Thyroid gland (tissue), 4 donors: ENCODE data around the gene ARMC7.

Experiments
- POLR2A ChIP-seq, 2 donors: fragments of 450-650 bp; IDR thresholded peaks; one replicate each; pipeline ENCODE4 v1.6.1; 2017; ENCODE audit warnings: antibody characterized with exemption in 2 of 2, mild to moderate bottlenecking in 2 of 2, moderate library complexity in 1 of 2
- TF ChIP-seq, protein P1 (sequence below), 6 experiments: fragments of 200-600 bp in 3 of 6; fragments of 450-650 bp in 3 of 6; sonication (generic) in 3 of 6; IDR thresholded peaks; one replicate each; pipeline ENCODE4 v1.5.1; 2016 to 2019; ENCODE audit warnings: antibody characterized with exemption in 6 of 6, mild to moderate bottlenecking in 2 of 6, inconsistent platforms in 1 of 6, moderate library complexity in 1 of 6

DNA sequence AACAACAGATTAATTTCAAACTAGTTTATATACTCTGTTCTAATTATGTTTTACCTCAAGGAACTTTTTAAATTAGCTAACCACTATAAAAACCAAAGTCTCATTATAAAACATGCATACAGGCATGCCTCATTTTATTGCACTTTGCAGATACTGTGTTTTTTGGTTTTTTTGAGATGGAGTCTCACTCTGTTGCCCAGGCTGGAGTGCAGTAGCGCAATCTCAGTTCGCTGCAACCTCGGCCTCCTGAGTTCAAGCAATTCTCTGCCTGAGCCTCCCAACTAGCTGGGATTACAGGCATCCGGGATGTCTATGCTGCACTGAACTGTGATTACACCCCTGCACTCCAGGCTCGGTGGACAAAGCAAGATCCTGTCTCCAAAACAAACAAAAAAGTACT lies 53.3 kb downstream of the ARMC7 start:
- TF ChIP-seq POLR2A (IDR thresholded peaks at IDR 0.05) = no peak
- TF ChIP-seq, protein P1, sequence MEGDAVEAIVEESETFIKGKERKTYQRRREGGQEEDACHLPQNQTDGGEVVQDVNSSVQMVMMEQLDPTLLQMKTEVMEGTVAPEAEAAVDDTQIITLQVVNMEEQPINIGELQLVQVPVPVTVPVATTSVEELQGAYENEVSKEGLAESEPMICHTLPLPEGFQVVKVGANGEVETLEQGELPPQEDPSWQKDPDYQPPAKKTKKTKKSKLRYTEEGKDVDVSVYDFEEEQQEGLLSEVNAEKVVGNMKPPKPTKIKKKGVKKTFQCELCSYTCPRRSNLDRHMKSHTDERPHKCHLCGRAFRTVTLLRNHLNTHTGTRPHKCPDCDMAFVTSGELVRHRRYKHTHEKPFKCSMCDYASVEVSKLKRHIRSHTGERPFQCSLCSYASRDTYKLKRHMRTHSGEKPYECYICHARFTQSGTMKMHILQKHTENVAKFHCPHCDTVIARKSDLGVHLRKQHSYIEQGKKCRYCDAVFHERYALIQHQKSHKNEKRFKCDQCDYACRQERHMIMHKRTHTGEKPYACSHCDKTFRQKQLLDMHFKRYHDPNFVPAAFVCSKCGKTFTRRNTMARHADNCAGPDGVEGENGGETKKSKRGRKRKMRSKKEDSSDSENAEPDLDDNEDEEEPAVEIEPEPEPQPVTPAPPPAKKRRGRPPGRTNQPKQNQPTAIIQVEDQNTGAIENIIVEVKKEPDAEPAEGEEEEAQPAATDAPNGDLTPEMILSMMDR (IDR thresholded peaks at IDR 0.05) = no peak
